ENCODE data around the gene HIPK2.

Gene HIPK2

DNA sequence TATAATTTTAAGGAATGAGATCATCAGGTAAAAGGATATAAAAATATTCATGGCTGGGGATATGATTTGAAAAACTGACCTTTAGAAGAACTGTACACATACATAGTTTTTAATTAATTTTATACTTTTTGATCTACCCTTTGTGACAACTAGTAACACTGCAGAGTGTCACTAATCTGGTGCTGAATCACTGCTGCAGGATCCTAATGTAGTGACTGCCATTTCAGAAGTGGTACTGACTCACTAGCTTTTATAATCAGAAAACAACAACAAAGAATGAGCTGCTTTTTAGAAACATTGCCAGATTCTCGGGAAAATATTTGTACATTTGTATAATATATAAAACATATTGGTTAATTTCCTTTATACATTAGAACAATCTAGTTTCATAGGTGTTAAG is 110.4 kb downstream of the HIPK2 start:
- no peak for DNase-seq

DNA sequence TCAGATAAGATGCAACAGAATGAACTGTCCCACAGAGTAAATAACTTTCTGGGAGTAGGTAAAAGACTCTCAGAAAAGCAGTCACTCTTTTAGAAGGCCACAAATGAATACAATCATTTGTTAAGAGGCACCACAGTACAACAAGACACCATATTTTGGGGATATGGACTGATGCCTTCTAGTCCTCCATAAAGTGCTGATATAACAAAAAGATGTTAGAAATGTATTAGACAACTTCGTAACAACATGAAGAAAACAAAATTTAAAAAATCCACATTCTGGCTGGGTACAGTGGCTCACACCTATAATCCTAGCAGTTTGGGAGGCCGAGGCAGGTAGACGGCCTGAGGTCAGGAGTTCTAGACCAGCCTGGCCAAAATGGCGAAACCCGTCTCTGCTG is 111.3 kb downstream of the HIPK2 start:
- DNase-seq, result no peak

DNA sequence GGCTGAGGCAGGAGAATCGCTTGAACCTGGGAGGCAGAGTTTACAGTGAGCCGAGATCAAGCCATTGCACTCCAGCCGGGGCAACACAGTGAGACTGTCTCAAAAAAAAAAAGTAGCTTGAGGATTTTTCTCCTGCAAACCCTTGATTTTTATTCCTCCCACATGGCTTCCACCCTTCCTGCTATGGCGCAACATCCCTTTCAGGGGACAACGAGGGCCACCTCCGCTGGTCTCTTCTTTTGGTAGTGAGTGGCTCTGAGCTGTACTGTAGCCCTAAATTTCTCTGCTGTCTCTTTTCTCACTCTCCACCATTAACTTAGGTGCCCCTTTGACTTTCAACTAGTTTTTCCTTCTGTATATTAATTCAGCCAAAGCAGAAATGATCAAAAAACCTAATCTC is 113.4 kb downstream of the HIPK2 start:
- no peak for DNase-seq

DNA sequence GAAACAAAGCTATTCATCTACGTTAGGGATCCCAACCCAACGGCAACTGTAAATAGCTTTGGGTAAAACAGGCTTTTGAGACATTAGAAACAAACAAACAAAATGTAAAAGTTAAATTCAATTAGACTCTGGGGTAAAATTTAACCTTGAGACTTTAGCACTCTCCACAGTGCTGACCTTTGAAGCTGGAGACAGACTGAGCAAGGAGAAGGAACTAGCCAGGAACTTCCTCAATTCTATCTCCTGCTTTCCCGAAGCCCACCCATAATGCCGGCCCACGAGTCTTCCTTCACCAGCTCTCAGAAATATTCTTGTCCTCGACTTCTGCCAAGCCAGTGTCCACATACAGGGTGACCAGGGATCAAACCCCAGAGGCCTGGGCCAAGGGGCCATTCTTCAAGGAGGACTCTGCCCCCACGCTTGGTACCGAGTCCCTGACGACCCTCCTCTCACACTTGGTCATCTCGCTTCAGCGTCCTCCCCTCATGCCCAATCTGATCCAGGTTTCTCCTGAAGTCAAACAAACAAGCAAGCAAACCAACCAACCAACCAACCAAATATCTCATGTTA is 114.1 kb downstream of the HIPK2 start:
- no peak for DNase-seq

DNA sequence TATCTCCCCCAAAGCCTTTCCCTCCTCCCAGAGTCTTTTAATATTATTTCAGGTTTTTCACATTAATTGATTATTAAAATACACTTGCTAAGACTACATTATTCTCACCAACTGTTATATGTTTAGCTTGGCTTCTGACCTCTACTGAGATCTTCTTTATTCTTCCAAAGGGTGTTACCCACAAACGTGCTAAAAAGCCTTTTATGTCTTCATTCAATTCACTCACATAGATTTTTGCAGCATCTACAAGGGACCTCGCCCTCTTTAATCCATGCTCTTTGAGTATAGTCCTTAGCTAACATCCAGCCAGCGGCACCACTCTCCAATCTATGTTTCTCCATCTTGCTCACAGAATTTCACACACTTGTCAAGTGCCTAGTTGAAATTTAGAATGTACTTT is 115.9 kb downstream of the HIPK2 start:
- DNase-seq, result no peak

DNA sequence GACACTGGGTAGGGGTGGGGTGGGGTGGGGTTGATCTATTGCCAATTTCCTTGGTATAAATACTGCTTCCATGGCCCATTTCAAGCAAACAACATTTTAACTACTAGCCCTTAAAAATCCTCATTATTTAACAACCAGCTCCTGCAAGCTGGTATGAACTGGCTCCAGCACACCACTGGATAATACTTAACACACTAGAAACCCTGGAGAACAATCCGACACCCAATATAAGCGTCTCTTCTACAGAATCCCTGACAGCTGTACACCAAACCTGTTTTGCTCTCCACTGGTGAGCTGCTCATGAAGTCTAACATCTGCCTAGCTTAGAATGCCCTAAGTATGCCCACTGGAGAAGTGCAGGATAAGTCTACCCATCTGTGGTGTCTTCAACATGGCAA is 116.8 kb downstream of the HIPK2 start:
- no peak for DNase-seq

DNA sequence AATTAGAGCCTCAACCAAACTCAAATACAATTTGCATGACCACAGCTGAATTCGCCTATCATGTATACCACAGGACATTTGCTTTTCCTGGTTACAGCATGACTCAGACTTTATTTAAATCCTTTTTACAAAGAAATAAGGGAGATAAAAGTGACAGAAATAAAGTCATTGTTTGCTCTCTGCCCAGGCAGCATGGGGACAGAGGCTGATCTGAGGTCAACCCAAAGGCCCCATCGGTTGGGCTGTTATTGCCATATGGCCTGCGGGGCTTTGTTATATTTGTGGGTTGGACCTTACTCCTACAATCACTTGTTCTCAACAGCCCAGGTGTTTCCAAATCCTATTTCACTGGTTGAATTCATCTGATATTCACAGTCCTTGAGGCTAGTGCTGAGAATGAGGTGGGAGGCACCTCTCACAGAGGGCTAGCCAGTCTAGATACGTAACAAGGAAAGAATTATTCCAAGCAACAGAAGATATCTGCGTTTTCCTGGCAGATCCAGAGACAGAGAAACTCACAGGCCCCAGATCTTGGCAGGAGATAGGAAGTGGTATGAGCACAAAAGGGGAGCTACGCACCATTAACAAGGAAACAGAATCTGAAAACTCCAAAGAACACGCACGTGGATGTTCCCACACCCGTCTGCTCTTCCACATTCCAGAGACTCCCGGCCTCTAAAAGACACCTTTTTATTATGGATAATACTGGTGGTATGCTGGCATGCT is 117.3 kb downstream of the HIPK2 start:
- DNase-seq, result no peak

DNA sequence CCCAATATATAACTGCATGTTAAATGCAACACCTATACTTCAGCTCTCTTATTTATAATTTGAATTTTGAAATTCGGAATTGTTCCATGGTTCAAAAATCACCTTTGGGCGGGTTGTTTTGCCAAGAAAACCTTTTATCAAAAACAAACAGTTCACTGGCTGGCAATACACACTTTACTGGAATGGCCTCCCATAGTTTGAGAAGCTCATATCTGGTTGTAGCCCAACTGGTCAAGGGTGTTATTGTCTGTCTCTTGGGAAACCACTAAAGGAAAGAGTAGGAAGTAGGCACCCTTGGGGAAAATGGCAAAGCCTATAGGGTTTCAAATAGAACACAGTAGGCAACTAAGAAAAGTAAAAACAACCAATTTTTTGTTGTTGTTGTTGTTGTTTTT is 117.9 kb downstream of the HIPK2 start:
- DNase-seq, result no peak

DNA sequence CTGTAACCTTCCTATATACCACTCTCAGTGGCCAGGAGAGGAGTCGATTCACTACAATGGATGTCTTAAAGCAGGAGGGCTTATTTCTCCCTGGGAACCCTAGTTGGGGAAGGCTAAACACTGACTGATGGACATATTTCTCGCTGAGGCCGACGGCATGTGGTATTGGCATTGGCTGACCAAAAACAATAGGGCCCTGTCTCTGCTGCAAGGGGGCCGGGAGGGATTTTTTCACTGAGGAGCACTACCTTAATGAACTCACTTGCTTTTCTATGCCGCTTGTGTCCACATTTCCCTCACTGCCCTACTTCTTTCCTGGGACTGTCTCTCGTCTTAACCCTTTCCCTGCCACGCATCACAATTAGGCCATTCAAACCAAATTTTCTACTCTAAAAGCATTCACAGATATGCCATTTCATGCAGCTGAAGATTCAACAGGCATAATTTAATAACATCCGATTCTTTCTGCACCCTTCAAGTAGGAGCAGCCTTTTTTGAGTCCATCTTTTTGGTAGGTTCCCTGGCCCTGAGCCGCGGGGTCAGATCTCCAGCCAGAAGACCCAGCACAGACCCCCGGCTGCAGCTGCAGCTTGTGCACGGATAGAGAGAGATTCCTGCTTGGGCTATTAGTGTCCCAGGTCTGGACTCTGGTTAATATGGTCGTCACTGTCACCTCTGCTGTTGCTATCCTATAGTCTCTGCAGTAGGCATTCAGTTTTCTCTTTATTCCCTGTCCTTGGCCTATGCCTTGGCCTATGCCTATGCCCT is 118.7 kb downstream of the HIPK2 start:
- DNase-seq, result no peak

DNA sequence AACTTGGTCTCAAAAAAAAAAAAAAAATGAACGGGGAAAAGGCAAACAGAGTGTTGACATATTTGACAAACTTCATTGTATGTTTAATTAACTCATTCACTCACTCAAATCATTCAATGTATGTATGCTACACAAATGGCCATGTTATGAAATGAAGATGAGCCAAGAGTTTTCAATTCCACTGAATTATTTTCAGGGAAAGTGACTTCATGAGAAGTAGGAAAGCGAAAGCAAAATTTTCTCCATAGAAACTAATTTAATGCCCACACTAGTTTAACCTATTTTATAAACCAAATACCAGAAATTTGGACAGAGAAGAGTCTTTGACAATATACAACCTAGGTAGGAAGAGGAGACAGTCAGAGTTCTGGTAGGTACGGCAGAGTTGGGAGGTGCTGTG is 119.5 kb downstream of the HIPK2 start:
- DNase-seq, result no peak

DNA sequence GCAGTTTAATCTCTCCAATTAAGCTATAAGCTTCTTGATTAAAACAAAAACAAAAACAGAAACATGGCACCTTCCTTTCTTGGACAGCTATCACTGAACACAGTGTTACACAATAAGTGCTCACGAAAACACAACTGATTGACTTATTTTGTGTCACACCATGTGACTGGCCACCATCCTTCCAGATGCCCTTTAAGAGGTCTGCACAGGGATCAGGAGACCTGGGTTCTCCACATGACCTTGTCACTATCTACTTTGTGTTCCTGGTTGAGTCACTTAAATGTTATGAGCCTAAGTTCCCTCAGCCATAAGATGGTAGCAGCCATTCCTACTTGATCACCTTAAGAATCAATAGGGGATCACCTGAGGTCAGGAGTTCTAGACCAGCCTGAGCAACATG is 120.1 kb downstream of the HIPK2 start:
- no peak for DNase-seq

DNA sequence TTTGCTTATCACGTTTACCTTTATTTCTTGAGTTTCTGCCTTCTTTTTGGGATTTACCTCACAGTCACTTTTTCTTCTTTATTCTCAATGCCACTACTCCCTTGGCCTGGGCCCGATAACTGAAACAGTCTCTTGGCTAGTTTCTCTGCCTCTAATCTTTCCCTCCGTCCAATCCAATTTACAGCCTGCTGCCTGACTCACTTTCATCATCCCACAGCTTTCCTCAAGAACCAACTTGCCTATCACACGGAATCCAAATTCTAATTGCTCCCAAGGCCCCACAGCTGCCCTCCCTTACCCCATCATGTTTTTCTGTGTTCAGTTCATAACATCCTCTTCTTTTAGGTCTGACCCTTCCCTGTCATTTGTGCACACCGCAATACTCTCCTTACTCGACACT is 121.4 kb downstream of the HIPK2 start:
- no peak for DNase-seq

DNA sequence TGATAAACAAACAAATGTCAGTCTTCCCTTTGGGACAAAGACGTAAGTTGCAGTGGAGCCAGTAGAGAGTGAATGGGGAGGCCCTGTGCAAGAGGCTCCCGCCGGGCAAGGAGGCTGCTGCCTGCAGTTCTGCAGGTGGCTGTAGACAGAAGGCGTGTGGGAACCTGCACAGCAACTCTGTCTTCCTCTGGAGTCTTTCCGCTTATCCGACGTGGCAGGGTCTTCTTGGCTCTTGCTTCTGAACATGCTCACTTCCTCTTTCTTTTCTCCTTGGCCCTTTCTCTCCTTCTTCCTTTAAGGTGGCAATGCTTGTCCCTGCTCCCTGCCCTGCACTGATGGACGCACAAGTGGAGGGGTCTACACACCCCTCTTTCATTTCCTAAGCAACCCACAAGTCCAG is 122.5 kb downstream of the HIPK2 start:
- no peak for DNase-seq

DNA sequence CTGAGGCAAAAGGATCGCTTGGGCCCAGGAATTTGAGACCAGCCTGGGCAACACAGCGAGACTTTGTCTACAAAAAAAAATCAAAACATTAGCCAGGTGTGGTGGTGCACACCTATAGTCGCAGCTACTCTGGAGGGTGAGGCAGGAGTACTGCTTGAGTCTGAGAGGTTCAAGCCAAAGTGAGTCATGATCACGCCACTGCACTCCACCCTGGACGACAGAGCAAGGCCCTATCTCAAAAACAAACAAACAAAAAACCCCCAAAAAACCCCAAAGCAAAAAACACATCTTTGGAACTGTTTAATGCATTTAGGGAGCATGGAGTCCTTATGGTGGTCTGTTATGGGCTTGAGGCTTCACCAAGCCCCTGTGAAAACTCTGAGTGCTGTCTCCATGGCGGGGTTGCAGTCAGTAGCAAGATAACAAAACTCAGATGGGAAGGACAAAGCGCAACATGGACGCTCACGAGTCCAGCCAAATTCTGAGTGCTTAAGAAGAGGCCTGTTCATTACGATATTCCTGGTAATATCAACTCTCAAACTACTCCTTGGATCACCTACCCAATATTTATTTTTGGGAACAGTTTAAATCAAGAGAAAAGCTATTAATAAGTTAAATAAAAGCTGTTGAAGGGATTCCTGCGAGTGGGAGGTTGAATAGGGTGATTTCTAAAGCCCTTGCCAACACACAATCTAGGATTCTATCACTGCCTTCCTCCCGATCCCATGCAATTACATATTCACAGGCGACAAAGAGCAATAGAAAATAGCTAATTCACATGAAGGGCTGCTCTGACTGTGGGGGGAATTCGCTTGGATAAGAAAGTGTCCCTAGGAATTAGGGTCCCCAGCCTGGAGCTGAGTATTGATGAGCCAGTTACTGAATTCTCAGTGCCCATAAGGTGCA is 123.3 kb downstream of the HIPK2 start:
- DNase-seq, result no peak

DNA sequence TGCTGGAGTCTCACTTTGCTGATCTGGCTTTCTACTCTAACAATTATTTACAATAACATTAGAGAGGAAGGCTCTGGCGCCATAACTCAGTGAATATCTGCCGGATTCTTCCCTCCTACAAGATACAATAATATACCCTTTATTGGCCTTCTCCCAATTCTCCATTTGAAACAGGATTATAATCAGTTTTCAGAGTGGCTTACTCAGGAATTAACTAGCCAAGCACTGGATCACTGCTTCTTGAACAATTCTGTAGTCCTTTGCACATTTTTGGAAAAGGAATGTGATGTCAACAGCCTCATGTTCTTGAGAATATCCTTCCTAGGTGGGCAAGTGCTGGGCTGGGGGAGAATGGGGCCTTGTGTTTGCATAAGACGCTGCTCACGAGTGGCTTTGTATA is 125.9 kb downstream of the HIPK2 start:
- no peak for DNase-seq

DNA sequence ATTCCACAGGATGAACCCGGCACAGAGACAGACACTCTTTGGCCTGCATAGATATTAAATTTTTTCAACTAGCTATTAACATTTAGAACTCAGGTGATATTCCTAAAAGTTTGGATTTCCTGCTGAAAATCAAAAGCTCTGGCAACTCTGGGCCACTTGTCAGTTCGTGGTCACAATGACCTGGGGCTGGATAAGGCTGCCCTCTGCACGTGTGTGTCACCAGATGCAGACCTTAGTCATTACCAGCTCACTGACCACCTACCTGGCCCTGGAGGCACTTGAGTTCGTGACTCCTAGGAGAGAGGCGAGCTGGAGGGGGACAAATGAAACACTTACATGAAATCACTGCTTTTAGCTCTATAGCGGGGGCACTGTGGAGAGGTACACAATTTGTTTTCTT is 126.5 kb downstream of the HIPK2 start:
- no peak for DNase-seq

DNA sequence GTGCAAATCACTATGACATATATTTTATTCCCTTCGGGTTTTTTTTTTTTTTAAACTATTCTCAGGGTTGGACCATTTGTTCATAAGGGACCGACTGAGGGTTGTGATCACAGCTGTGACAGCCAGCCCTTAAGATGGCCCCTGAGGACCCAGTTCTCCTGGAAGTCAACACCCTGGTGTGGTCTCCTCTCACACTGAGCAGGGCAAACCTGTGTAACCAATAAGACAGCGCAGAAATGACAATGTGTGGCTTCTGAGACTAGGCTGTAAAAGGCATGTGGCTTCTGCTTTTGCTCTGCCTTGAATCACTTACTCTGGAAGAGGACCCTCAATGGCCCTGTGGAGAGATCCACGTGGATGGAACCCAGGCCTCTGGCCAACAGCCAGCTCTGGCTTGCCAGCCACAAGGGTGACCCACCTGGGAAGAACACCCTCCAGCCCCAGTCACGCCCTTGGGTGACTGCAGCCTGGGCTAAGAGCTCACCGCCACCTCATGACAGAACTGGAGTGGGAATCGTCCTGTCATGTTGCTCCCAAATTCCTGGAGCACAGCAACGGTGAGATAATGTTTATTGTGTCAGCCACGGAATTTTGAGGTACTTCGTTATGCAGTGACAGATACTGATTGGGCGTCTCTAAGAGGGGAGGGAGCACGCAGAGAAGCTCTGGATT is 127.2 kb downstream of the HIPK2 start:
- DNase-seq, result no peak

DNA sequence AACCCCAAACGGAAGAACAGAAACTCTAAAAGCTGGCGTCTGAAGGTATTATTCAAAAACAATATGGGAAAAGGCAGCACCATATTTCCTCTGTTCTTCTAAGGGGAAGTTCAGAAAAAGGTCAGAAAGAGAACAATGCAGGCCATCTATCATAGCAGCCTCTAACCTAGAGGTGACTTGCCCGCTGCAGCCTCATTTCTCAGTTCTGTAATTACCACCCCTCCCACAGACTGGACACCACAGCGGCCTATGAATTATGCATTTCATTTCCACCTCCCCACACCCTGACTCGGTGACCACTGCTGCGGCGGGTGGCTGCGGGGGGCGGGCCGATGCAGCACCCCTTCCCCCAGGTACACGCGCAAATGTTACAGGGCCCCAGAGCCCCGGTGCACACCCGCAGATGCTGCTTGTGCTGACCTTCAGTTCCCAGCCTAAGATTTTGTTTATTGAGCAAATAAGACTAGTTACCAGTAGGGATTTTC is 128.8 kb downstream of the HIPK2 start:
- DNase-seq, result no peak

DNA sequence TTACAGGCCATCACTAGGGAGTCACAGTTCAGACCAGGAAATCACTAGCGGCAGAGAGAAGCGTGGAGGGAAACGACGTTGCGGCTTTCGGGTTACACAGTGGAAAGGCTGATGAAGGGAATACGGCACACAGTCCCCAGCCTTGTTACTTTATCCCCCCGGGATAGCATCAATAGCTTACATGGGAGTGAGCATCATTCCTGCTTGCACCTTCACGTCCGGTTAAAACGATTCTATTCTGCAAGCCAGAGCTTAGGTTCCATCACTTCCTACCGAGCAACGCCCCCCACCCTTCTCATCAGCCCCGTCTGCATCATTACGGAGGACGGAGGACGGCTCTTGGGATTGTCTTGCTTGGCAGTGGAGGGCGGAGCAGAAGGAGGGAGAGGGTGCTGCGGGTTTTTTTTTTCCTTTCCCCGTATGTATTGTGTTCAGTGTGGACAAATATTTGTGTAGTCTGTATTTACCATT is 129.4 kb downstream of the HIPK2 start:
- no peak for DNase-seq

DNA sequence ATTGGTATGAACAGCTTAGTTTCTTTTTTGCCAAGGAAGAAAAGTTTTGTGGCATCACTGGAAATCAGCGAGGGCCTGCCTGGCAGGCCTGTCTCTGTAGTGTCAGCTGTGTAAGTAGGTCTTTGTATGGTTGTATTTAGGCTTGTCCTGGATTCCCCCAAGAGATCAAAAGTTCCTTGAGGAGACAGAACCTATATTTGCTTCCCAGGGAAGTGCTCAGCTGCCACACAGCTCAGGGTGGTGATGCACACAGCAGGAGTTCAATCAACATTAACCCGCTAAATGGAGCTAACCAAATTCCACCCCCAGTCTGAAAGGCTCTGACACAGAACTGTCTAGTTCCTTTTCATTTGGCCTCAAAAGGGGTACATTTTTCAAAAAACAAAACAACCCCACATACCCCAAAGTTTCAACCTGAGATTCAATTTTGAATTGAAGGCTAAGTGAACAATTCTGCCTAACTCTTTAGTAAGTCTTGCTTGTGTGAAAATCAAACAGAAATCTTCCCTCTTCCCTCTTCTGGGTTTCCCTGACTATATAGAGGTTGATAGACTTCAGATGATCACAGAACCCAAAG is 129.9 kb downstream of the HIPK2 start:
- no peak for DNase-seq

DNA sequence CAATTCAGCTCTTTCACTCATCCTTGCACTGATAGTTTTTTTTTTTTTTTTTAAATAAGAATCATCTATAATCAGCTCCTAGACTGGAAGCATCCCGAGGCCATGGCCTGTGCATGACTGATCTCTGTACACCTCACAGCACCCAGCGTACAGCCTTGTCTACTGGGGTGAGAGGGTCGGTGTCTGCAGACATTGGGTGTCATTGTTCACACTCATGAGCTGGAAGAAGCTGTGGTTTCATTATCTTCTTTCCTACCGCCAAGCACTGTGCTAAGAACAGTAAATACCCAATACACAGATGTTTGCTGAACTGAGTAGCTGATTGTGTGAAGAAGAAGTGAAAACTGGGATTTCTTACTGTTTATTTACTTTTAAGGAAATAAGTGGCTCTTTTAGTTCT is 130.7 kb downstream of the HIPK2 start:
- no peak for DNase-seq

DNA sequence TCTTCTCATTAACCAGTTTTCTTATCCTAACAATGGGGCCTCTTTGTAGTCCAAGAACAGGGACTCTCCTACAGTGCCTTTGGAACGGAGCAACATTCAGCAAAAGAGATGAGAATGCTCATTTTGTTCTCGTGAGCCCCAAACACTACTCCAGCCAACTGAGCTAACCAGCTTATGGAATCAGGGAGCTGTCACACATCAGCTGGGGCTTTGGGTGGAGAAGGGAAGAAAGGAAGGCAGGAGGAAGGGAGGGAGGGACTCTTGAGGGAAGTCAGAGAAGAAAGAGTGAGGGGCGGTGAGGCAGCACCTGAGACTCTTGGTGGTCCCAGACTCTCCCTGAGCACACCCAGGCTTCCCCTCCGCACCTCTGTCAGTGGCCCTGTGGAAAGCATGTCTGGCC is 131.2 kb downstream of the HIPK2 start:
- no peak for DNase-seq

Data from NCI-H2171 (cell line).